HG03342 (cell line): ENCODE results near the gene NEK10.

Source experiments
- ATAC-seq: cut with Tn5 transposase; IDR thresholded peaks from one replicate; pipeline ENCODE4 v1.9.1; 2021; ENCODE audit warnings: mild to moderate bottlenecking, moderate library complexity; ENCODE audit not compliant: unreplicated experiment

Gene NEK10

DNA sequence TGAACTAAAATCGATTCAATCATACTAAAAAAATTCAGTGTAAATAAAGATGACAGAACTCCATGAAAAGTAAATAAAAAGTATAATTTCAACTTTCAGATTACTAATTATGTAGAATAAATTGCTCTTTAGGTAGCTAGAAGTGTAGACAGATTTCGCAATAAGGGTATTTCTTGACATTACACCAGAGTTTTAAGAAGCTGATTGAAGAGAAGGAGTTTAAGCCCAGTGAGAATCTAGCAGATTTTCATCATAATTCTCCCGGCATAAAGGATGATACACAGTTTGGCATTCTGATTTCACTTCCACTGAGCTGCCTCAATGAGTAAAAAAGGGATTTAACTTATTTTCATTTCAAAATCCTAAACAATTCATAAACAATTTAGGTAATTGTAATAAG is 259.2 kb downstream of the NEK10 start:
- no peak for ATAC-seq

DNA sequence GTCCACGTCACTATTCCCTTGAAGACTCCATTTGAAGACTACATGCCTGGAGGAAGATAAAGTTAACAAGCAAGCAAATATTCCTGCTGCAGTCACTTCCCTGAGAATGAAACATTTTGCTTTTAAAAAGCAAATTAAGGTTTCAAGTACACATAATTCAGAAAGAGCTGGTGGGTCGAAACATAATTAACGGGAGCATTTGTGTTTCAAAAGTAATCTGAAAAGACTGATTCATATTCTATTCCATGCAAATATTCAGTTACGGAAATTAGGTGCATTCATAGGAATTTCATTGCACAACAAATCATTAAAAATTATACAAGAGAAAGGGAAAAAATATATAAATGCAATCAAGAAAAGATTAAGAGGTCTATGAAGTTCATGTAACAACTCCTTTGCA is 260.9 kb downstream of the NEK10 start:
- no peak for ATAC-seq

- no peak for ATAC-seq
Measured at GRCh38 chr3:27105904-27106303, 263.3 kb downstream of the NEK10 start.

GRCh38 chr3:27097182-27097581 is 272.0 kb downstream of the NEK10 start:
- no peak for ATAC-seq

DNA sequence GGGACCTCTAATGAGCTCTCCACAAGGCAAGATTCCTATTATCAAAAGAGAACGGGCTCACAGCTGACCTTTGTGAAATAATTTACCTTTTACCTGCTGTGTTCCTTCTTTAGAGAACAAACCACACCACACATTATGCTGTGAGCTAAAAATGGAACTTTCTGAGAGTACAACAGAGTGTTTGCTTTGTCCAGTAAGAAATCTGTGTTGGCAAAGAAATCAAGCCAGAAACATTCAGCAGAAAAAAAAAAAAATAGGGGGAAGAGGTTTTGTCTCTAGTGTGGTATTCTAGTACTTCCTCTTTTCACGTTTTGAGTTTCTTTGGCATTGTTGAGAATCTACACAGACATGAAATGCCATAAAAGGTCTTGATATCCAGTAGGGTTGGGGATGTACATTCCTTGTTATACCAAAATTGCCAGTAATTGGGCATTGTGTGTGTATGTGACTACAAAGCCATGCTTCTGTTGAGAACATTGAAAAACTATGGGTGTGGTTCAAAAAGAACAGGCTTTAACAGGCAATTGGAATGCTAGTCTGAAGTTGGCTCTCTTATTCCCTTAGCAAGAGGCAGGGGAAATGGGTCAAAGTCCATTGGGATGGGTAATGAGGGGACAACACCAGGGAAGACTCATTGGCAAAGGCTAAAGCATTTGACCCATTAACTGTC is 273.5 kb downstream of the NEK10 start:
- no peak for ATAC-seq

DNA sequence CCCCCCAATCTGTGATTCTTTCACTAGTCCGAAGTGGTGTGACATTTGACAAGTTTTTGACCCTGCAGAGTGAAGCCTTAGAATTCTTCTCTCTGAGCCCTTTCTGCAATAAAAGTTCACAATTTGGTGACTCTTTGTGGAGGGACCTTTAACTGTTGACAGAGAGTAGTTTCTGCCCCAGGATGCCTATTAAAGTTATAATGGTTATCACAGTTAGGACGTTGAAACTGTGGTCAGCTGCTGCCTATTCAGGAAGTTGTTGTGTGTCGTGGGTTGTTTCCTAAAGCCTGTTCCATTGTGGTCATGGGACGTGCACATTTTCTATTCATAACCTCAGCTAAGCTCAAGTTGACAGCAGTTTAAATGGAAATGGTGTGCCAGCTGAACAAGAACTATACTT is 274.5 kb downstream of the NEK10 start:
- no peak for ATAC-seq

DNA sequence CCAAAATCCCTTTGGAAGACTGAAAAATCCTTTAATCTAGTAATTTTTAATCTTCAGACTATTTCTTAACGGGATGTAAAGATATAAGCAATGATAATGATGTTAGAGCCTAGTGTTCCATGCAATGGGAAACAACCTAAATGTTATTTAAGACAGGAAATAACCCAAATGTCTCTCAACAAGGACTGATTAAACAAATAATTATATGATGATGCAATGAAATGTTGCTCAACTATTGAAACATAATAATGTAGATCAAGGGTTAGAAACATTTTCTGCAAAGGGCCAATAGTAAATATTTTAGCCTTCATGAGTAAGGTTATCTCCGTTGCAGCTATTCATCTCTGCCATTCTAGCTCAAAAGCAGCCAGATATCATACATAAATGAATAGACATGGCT is 275.4 kb downstream of the NEK10 start:
- no peak for ATAC-seq

GRCh38 chr3:27090275-27091041 is 278.7 kb downstream of the NEK10 start:
- no peak for ATAC-seq

DNA sequence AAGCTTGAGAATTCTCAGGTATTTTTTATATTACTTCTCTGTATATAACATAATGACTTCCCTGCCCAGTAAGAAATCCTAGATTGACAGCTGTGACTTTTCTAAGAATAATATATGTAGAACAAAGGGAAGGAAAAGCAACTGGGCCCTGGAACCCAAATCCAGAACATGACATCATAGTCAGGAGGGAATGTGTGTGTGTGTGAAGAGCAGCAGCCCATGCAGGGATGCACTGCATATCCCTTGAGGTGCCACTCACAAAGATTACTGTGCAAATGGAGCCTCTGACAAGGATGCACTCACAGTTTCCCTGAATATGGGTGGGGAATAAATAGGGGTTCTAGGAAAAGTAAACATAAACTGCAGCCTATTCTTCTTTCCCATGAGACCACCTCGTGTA is 279.5 kb downstream of the NEK10 start:
- no peak for ATAC-seq

DNA sequence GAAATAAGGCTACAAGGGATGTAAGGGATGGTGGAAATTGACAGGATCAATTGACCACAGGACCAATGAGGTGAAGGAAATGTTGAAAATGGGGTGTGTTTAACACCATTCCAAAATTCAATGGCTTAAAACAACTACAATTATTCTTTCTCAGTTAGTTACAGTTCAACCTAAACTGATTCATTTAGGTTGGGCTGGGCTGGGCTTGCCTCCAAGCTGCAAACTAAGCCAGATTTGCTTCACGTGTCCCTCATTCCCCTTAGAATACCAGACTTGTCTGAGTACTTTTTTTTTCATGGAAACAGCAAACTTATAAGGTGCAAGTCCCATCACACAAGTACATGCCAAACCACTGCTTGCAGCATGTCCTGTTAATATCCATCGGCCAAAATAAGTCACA is 280.1 kb downstream of the NEK10 start:
- ATAC-seq: no peak

- ATAC-seq: no peak
Measured at GRCh38 chr3:27085829-27086730, 283.1 kb downstream of the NEK10 start.

- no peak for ATAC-seq
Measured at GRCh38 chr3:27081992-27082607, 287.1 kb downstream of the NEK10 start.

GRCh38 chr3:27081566-27081965 is 287.6 kb downstream of the NEK10 start:
- ATAC-seq: no peak

- no peak for ATAC-seq
Measured at GRCh38 chr3:27080258-27080525, 289.0 kb downstream of the NEK10 start.

DNA sequence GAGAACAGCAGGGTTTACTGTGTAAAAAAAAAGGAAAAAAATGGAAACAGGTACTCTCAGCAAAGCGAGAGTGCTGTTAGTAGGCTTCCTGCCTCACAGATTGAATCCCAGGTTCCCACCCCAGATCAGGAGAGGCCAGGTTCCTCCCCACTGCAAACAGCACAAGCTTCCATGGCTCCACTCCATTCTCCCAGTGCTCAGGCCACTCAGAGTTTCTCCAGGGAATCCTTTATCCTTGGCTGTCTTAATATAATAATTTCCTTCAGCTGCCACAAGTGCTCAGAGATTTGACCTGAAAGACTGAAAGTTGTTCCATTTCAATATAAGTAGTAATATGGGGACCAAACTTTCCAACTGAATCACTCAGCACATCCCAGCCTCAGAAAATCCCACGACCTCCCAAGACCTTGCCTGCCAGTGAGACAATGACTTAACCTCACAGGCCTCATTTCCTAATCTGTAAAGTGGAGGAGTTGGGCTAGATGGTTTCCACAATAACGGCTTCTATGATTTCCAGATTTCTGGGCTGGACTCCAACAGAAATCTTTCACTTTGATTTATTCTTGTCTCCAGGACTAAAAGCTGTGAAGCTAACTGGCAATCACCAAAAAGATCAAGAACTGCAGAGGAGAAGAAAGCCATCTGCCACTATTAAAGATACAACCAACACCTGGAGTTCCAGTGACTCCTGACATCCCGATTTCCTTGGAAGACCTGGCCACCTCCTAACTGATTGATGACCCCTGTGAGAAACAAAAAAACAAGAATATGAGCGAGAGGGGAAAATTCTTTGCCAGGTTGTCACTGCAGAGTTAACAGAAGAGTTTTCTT is 289.5 kb downstream of the NEK10 start:
- ATAC-seq: no peak

DNA sequence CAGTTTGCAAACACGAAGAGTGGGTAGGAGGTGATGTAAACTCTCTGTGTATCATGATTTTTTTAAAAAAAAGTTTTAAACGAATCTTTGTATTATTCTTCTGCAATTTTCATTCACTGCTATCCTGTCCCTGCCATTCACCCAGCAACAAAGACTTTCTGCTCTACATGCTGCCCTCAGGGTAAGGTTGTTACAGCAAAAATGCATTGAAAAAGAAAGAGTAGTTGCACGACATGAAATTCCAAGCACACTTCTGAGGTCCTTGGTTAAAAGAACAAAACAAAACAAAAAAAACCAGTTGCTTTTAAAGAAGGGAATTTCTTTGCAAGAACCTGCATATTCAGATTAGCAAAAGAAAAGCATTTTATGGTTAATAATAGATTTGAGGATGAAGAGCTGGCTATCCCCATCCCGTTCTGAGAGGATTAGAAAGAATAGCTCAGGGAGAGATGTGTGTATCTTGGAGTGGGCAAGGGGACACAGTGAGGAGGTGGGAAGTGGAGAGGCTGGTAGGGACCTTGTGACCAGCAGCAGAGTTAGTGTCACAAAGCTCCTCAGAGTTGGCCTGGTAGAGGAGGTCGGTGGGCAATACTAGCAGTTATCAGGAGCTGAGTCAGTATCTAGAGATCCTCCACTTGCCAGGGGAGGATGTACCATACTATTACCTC is 290.8 kb downstream of the NEK10 start:
- no peak for ATAC-seq

DNA sequence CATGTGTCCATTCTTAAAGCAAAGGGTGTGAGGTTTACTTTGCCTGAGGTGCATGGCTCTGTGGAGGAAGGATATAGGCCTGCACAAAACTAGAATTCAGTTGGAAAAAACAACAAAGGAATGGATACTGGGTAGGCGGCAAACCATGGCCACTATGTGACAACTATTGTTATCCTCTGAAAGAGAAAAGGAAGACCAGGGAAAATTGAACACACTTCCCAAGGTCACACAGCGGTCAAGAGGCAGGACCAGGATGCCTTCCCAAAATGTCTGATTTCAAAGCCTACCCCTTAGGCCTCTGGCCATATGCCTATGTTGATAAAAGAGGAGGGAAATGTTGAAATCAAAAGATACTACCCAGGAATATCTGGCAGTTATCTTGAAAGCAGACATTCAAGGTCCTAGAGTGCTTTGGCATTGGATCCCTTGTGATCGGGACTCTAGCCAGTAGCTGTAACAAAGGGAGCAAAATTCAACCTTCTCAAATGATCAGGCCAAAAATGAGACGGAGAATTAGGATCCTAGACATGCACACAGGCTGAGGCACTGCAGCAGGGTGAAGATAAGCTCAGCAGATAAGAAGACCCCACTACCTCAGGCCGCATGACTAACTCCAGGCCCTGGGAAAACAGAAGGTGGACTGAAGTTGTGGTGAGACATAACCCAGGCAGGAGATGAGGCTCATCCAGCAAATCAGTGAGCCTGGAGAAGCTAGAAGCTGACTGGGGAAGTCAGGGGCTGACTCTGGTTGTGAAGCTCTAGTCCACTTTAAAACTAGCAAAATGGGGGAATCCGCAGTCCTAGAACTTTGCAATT is 292.2 kb downstream of the NEK10 start:
- ATAC-seq: no peak

GRCh38 chr3:27074914-27075313 is 294.3 kb downstream of the NEK10 start:
- no peak for ATAC-seq

DNA sequence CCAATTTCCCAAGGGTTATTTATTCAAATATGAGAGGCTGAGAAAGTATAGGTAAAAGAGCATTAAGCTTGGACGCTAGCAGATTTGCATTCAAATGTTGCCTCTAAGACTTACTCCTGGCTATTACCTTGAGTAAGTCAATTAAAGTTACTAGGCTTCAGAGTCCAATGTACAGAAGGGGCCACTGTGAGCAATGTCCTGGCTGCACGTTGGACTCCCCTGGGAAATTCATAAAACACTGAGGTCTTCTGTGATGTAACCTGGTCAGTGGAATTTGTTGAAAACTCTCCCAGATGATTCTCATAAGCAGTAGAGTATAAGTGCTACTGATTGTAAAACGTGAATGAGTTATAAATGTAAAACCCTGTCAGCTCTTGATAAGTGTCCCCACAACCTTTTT is 295.3 kb downstream of the NEK10 start:
- no peak for ATAC-seq
